8988T (cell line): Measurements from ENCODE around the gene CXXC4.

Experiments used
- DNase-seq: peaks from one replicate; pipeline ENCODE4 v3.0.0; 2011

Gene CXXC4

GRCh38 chr4:104488151-104488550, 6.5 kb downstream of the CXXC4 start:
- no peak for DNase-seq

- no peak for DNase-seq
Measured at GRCh38 chr4:104486716-104487504, 7.8 kb downstream of the CXXC4 start.

GRCh38 chr4:104475652-104476051, 19.0 kb downstream of the CXXC4 start:
- DNase-seq = no peak

DNA sequence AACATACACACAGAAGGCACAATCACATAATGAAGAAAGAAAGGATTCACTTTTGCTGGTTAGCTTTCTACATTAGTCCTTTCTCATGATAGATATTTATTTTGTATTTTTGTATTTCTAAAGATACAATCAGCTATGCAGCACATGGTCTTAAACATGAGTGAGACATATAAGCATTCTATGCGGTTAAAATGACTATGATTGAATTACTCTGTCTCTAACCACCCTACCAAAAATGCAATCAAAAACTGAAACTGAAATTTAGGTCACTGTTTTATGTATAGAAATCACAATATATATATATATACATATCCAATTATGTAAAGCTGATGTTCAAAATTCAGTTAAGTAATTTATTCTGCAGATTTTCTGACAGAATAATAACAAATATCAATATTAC, 21.9 kb downstream of the CXXC4 start:
- DNase-seq = no peak

GRCh38 chr4:104470770-104471169, 23.9 kb downstream of the CXXC4 start:
- DNase-seq = no peak

DNA sequence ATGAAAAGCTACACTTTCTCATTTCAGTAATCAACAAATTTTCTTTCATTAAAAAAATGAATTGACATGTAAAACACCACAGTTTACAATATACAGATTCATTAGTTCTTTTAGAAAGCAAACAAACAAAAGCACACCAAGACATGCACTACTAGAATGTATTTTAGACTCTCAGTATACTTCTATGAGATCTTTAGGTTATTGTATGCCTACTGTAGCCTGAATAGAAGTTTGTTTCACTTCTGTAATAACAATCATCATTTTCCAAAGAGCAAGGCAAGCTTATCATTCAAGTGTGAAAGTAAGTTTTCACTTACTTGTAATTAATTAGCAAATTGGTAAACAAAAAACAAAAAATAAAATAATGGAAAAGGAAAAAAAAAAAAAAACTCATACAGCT, 24.9 kb downstream of the CXXC4 start:
- DNase-seq = no peak

DNA sequence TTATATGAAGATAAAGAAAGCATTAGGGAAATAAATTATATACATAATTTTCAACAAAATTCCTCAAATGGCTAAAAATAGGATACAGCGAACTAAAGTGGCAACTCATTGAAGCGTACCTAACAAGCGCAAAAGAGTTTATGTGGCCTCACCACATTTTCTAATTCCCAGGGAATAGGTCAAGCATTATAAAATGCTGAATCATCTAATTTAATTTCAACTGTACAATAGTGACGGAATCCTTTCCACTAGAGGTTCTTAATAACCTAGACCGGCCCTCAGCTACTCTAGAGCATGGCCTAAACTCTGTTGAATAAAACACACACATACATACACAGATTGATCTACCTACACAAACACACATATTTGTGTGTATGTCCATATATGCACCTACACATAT, 29.1 kb downstream of the CXXC4 start:
- no peak for DNase-seq

DNA sequence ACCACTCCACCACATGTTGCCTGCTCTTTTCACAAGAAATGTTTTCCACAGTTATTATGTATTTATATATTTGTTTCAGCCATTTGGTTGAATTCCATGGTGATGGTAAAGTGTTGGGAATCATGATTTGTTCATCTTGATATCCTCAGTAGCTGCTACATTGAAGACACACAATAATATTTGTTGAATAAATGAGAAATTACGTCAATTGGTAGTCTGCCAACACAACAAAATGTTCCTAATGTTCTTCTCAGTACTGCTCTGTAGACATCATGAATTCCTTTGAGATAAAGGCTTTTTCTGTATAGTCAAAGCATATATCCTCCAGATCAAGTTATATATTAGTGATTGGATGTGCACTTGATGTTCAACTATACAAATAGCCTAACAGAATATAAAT, 29.5 kb downstream of the CXXC4 start:
- no peak for DNase-seq

DNA sequence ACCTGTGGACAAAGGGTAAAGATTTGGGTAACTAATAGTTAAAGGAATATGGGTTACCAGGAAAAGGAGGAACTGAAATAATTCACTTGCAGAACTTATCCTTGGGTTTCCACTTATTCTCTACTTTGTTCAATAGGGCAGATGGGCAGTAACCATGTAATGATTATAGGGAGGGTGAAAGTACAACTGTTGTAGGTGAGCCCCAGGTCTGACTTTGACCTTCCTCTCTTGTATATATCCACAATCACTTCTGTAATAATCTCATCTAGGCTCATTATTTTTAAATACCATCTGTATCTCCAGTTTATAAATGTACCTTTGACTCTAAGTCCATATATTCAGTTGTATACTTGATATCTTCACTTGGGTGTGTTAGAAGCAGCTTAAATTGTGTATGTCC, 32.1 kb downstream of the CXXC4 start:
- no peak for DNase-seq

GRCh38 chr4:104457308-104457981, 37.2 kb downstream of the CXXC4 start:
- no peak for DNase-seq

- DNase-seq = no peak
Measured at GRCh38 chr4:104451573-104451972, 43.1 kb downstream of the CXXC4 start.

DNA sequence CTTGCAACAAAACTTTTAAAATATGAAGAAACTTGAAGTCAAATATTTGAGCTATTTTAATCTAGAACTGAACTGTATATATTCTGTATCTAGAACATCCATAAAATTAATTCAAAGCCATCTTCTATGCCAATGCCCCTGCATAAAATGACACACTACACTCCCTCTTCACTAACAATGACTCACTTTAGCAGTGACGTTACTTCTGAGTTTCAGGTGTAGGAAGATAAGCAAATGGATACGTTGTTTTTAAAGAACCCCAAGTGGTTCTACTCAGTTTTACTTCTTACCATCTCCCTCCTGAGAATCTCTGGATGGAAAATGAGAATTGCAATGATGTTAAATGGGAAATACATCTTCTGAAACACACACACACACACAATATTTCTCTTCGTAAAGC, 45.2 kb downstream of the CXXC4 start:
- DNase-seq = no peak

DNA sequence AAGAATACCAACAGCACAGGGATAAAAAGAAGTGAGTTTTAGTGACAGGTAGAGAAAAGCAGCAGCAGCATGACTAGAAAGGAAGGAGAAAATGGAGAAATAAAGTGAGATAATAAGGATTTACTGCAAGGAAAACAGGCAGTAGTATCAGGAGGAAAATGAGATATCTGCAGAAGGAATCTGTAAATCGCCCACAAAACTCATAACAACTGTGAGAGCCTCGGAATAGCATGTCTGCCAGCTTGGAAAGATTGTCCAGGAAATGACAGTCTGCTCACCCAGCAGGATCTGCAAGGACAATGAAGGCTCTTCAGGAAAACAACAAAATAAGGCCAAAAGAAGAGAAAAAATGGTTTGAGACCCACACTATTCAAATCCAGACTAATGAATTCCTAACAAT, 47.4 kb downstream of the CXXC4 start:
- no peak for DNase-seq

DNA sequence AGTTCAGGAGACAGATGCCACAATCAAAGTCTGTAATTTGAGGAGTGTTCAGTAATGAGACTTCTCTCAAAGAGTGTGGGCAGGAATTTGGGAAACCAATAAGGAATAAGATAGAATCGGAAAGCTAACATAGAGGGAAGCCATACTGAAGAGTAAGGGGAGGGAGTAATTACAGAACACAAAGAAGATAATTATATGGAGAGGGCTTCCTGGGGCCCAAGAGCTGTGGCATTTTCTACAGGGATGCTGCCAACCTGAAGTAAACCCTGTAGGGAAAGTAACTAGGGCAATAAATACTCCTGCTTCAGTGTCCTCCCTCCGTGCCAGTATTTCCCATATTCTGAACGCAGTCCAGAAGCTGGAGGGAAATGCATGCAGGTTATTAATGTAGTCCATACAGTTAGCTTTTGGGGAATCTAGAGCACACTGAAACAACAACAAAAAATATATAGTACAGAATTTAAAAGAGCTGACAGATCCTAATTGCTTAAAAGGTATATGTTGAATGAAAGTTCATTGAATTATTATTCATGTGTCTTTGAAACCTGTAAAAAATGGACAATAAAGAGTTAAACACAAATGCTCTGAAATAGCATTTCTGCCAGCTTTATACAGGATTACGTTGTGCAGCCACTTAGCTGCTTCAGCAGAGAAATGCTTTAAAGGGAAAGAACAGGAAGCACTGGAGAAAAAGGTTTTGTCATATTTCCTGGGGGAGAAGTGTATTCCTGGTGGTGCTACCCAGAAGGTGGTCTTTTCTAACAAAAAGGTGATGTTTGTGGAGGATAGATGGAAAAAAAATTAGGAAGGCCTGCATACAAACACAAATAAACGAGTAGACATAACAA, 48.0 kb downstream of the CXXC4 start:
- no peak for DNase-seq

GRCh38 chr4:104444685-104445084, 50.0 kb downstream of the CXXC4 start:
- DNase-seq = no peak

DNA sequence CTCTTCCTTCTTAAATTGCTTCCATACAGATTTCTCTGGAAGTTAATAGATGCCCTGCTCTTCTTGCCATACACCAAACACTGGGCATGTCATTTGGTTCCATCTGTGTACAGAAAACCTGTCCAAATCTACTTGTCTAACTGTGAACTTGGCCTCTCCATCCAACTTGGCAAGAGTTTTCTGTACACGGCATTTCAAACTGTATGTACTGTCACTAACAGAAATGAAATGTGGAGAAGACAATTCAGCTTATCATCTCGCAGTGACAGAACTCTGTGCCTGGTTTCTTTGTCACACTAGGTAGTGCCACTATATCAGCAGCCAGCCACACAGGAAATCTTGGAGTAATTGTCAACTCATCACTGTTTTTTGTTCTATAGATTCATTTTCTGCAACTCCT, 58.2 kb downstream of the CXXC4 start:
- no peak for DNase-seq

GRCh38 chr4:104429150-104429741, 65.4 kb downstream of the CXXC4 start:
- DNase-seq = no peak

GRCh38 chr4:104425948-104426347, 68.7 kb downstream of the CXXC4 start:
- DNase-seq = no peak

- no peak for DNase-seq
Measured at GRCh38 chr4:104424989-104425388, 69.7 kb downstream of the CXXC4 start.

DNA sequence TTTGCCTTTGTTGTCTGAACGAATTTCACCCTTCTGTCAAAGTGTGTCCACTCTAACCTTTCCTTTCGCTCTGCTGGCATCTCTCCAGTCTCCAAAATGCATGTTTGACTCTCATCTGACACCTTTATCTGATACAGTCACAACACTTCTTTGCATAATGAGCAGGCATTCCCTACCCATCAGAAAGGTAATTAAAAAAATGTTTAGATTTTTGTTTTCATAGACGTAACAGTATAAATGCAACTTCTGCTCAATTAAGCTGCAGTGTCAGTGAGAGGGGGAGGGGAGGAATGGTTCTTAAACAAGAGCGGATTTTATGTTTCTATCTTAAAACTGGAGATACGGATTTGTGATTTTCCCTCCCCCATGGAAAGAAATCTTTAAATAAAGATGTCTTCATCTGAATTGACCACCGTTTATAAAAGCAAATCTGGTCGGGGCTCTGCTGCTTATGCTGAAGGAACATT, 70.2 kb downstream of the CXXC4 start:
- DNase-seq = no peak

DNA sequence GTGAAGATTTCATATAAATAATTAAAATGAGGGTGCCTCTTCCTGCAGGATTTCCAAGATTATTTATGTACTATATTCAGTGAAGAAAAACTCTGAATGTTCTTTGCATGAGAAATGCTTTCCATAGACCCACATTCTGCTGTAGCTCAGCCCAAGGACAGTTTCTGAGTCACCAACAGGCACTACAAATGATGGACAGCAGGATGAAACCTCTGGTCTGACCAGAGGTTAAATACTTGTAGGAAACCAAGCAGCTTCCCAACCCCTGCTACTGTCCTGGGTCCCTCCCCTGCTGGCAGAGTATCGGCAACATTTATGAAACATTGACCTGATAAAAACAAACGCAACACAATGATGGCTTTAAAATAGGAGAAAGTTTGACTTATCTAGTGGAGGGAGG, 73.1 kb downstream of the CXXC4 start:
- no peak for DNase-seq

DNA sequence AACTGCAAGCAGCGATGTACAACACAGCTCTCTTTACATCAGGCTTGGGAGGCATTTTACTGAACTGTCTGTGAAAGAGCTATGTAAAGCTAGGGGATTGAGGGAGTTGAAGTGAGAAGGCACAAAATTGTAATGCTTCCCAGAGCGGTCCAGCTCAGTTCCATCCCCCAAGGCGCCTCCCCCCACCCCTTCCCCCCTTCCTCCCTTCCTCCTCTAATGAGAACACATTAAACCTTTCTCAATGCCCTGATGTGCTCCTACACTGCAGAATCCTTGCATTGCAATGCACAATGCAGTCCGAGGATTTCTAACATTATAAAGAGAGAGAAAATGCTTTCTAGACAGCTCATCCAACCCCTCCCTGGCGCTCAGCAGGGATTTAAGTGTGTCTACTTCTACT, 73.9 kb downstream of the CXXC4 start:
- no peak for DNase-seq
